KMS-11 (cell line): ENCODE measurements around the gene SULT2A1.

Source experiments
- H2AFZ ChIP-seq: fragments of 200-600 bp; sonication (generic); 2 replicates; pipeline ENCODE4 v1.6.1; 2016; ENCODE audit warnings: antibody characterized with exemption, mixed run types, low read depth
- H3K27ac ChIP-seq: fragments of 200-600 bp; sonication (generic); 2 replicates; pipeline ENCODE4 v1.6.1; 2016; ENCODE audit warnings: mild to moderate bottlenecking, mixed run types
- H3K27me3 ChIP-seq: fragments of 200-600 bp; sonication (generic); 2 replicates; pipeline ENCODE4 v1.6.1; 2017; ENCODE audit warnings: mild to moderate bottlenecking, low read depth, mixed run types, moderate library complexity; ENCODE audit not compliant: insufficient read depth
- H3K36me3 ChIP-seq: fragments of 200-600 bp; sonication (generic); 2 replicates; pipeline ENCODE4 v1.6.1; 2017; ENCODE audit warnings: mild to moderate bottlenecking, mixed run types; ENCODE audit not compliant: insufficient read depth
- H3K4me1 ChIP-seq: fragments of 200-600 bp; sonication (generic); 2 replicates; pipeline ENCODE4 v1.6.1; 2016; ENCODE audit warnings: mild to moderate bottlenecking, low read depth, mixed run types; ENCODE audit not compliant: poor library complexity, severe bottlenecking
- H3K4me2 ChIP-seq: fragments of 200-600 bp; sonication (generic); 2 replicates; pipeline ENCODE4 v1.7.0; 2016; ENCODE audit warnings: mild to moderate bottlenecking, mixed run types
- H3K4me3 ChIP-seq: fragments of 200-600 bp; sonication (generic); IDR thresholded peaks from 2 replicates; pipeline ENCODE4 v1.6.1; 2017; ENCODE audit warnings: low read depth, low read length, mixed read lengths; ENCODE audit not compliant: insufficient read depth
- H3K79me2 ChIP-seq: fragments of 200-600 bp; sonication (generic); 2 replicates; pipeline ENCODE4 v1.6.1; 2016; ENCODE audit warnings: low read depth, mixed run types; ENCODE audit not compliant: insufficient read depth
- H3K9ac ChIP-seq: fragments of 200-600 bp; sonication (generic); 2 replicates; pipeline ENCODE4 v1.6.1; 2016; ENCODE audit warnings: mild to moderate bottlenecking, mixed run types
- H4K20me1 ChIP-seq: fragments of 200-600 bp; sonication (generic); 2 replicates; pipeline ENCODE4 v1.6.1; 2016; ENCODE audit warnings: mild to moderate bottlenecking, mixed run types; ENCODE audit not compliant: insufficient read depth
- TF ChIP-seq, protein P1 (sequence below): fragments of 200-600 bp; sonication (generic); conservative IDR thresholded peaks from 2 replicates; pipeline ENCODE4 v1.6.1; 2017; ENCODE audit warnings: low read depth, mild to moderate bottlenecking, antibody characterized with exemption, low read length, moderate library complexity, mixed read lengths

SULT2A1 gene

GRCh38 chr19:47842941-47843340 lies 43.2 kb downstream of the SULT2A1 start:
- TF ChIP-seq, protein P1, sequence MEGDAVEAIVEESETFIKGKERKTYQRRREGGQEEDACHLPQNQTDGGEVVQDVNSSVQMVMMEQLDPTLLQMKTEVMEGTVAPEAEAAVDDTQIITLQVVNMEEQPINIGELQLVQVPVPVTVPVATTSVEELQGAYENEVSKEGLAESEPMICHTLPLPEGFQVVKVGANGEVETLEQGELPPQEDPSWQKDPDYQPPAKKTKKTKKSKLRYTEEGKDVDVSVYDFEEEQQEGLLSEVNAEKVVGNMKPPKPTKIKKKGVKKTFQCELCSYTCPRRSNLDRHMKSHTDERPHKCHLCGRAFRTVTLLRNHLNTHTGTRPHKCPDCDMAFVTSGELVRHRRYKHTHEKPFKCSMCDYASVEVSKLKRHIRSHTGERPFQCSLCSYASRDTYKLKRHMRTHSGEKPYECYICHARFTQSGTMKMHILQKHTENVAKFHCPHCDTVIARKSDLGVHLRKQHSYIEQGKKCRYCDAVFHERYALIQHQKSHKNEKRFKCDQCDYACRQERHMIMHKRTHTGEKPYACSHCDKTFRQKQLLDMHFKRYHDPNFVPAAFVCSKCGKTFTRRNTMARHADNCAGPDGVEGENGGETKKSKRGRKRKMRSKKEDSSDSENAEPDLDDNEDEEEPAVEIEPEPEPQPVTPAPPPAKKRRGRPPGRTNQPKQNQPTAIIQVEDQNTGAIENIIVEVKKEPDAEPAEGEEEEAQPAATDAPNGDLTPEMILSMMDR: no peak
- H3K4me2 ChIP-seq: no peak overlapping the region
- peaks cover 80% of the 10 kb centered on the region for H3K27me3 ChIP-seq
- no peak overlapping the region for H3K9ac ChIP-seq
- H3K4me3 ChIP-seq: no peak overlapping the region
- no peak overlapping the region for H2AFZ ChIP-seq
- no peaks in the 10 kb centered on the region for H4K20me1 ChIP-seq
- no peak overlapping the region for H3K27ac ChIP-seq
- H3K4me1 ChIP-seq: no peaks in the 10 kb centered on the region
- no peaks in the 10 kb centered on the region for H3K36me3 ChIP-seq
- no peaks in the 10 kb centered on the region for H3K79me2 ChIP-seq

DNA sequence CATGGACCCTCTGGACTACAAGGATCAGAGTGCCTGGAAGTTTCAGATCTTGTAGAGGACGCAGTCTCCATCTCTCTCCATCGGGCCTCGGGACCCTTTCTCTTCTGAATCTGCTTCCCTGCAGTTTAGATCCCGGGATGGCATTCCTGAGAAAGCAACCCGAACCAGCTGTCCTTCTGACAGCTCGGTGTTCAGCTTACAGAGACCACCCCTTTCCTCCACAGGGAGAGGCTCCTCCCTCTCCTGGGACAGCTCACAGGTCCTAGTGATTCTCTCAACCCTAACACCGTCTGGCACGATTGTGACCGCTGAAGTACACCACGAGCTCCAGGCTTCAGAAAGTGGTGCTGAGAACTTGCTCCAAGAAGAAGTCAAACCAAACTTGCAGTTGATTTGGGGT lies 46.2 kb downstream of the SULT2A1 start:
- Histone ChIP-seq H3K27ac (no peak overlapping the region), H3K27me3 (peaks cover 55% of the 10 kb centered on the region), H3K79me2 (no peaks in the 10 kb centered on the region), H3K4me1 (no peaks in the 10 kb centered on the region), H3K4me3 (no peak overlapping the region), H3K36me3 (no peaks in the 10 kb centered on the region), H2AFZ (no peak overlapping the region), H3K4me2 (no peak overlapping the region), H3K9ac (no peak overlapping the region), H4K20me1 (no peaks in the 10 kb centered on the region)
- TF ChIP-seq, protein P1: no peak

- no peaks in the 10 kb centered on the region for H3K36me3 ChIP-seq
- H3K4me2 ChIP-seq: no peak overlapping the region
Observed at GRCh38 chr19:47839411-47839810, 46.7 kb downstream of the SULT2A1 start.

GRCh38 chr19:47836038-47836437 lies 50.1 kb downstream of the SULT2A1 start:
- H3K27ac ChIP-seq: no peak overlapping the region

More at GRCh38 chr19:47839411-47839810, 46.7 kb downstream of the SULT2A1 start:
- Histone ChIP-seq H3K9ac (no peak overlapping the region), H3K4me3 (no peak overlapping the region), H3K27ac (no peak overlapping the region), H3K79me2 (no peaks in the 10 kb centered on the region), H3K27me3 (peaks cover 51% of the 10 kb centered on the region), H3K4me1 (no peaks in the 10 kb centered on the region), H4K20me1 (no peaks in the 10 kb centered on the region), H2AFZ (no peak overlapping the region)
- TF ChIP-seq, protein P1: no peak

More at GRCh38 chr19:47836038-47836437, 50.1 kb downstream of the SULT2A1 start:
- Histone ChIP-seq H3K9ac (no peak overlapping the region), H3K36me3 (no peaks in the 10 kb centered on the region), H3K4me2 (no peak overlapping the region), H3K4me1 (no peaks in the 10 kb centered on the region), H3K27me3 (peaks cover 35% of the 10 kb centered on the region), H4K20me1 (no peaks in the 10 kb centered on the region), H3K4me3 (no peak overlapping the region), H3K79me2 (no peaks in the 10 kb centered on the region), H2AFZ (no peak overlapping the region)
- TF ChIP-seq, protein P1: no peak
